Stomach smooth muscle (tissue), 2 donors: ENCODE data around the gene SOX5.

Source experiments
- H3K27ac ChIP-seq: one replicate; pipeline ENCODE4 v1.7.0; 2013; ENCODE audit warnings: mild to moderate bottlenecking, low read length, inconsistent platforms
- H3K27me3 ChIP-seq, 2 donors: one replicate each; pipeline ENCODE4 v1.7.0; 2013; ENCODE audit warnings: low read length in 2 of 2; ENCODE audit not compliant: insufficient read depth in 2 of 2, control insufficient read depth in 1 of 2
- H3K36me3 ChIP-seq, 2 donors: one replicate each; pipeline ENCODE4 v1.7.0; 2013; ENCODE audit warnings: low read length in 2 of 2; ENCODE audit not compliant: control insufficient read depth in 2 of 2, insufficient read depth in 2 of 2
- H3K4me1 ChIP-seq: one replicate; pipeline ENCODE4 v1.7.0; 2013; ENCODE audit warnings: low read length; ENCODE audit not compliant: control insufficient read depth, insufficient read depth
- H3K4me3 ChIP-seq, 2 donors: one replicate each; pipeline ENCODE4 v1.7.0; 2013; ENCODE audit warnings: low read length in 2 of 2
- H3K9ac ChIP-seq, 2 donors: one replicate each; pipeline ENCODE4 v1.7.0; 2013; ENCODE audit warnings: low read length in 2 of 2, mild to moderate bottlenecking in 1 of 2
- H3K9me3 ChIP-seq, 2 donors: one replicate each; pipeline ENCODE4 v1.7.0; 2013; ENCODE audit warnings: low read length in 2 of 2; ENCODE audit not compliant: control insufficient read depth in 2 of 2
- donor health status: healthy.
- donor health status: Pancreatic carcinoma.

Gene SOX5

DNA sequence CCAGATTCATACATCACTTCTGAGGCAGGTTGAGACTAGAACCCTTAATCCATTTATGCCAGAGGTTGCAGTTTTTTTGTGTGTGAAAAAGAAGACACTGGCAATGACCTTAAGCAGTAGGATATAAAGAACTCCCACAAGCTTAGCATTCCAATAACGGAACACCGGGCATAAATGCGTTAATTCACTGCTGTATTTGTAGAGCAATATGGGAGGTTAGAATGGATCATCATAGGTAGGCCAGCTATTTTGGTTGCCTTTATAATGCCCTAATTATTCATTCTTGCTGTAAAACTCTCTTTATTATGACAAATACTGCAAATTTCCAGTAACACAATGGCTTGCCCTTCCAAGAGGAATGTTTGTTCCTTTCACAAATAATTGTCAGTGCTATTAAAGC is 322.7 kb downstream of the SOX5 start:
- H3K27me3 ChIP-seq: no peaks in the 10 kb centered on the region
- no peak overlapping the region for H3K4me3 ChIP-seq
- H3K9me3 ChIP-seq: no peaks in the 10 kb centered on the region
- H3K27ac ChIP-seq: no peak overlapping the region
- no peaks in the 10 kb centered on the region for H3K4me1 ChIP-seq
- H3K9ac ChIP-seq: no peak overlapping the region
- H3K36me3 ChIP-seq: no peaks in the 10 kb centered on the region

DNA sequence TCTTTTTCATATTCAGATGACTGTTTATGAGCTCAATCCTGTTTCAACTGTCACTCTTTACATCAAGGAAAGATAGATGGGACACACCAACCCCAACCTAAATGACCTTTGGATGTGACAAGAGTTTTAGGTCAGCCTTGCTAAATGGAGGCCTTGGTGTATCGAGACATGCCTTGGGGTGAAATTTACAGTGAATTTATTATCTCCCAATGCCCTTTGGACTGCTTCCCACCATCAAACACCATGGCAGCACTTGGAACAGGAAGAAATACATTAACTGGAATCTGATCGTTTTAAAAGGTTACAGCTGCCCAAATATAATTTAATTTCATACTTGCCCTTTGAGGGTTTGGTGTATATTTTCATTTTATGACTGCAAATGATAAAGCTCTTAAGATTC is 327.6 kb downstream of the SOX5 start:
- H3K36me3 ChIP-seq: no peaks in the 10 kb centered on the region
- no peak overlapping the region for H3K9ac ChIP-seq
- no peaks in the 10 kb centered on the region for H3K27me3 ChIP-seq
- H3K9me3 ChIP-seq: no peaks in the 10 kb centered on the region
- no peak overlapping the region for H3K27ac ChIP-seq
- no peak overlapping the region for H3K4me3 ChIP-seq
- H3K4me1 ChIP-seq: no peaks in the 10 kb centered on the region

DNA sequence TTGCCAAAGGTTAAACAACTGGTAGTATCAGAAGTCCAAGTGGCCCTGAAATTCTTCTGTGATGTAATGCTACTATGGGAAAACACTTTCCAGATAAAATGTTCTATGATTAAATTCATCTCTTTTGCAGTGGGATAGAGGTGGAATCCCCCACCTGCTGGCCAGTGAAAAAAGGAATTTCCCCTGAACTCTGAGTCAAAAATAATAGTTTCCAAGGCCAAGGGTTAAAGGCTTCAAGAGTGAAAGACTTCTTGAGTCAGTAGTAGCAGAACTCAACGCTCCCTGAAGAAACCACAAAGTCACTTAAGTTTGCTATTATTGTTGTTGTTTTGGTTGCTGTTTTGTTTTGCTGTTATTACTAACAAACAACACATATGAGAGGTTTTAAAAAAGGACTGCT is 330.8 kb downstream of the SOX5 start:
- no peak overlapping the region for H3K9ac ChIP-seq

DNA sequence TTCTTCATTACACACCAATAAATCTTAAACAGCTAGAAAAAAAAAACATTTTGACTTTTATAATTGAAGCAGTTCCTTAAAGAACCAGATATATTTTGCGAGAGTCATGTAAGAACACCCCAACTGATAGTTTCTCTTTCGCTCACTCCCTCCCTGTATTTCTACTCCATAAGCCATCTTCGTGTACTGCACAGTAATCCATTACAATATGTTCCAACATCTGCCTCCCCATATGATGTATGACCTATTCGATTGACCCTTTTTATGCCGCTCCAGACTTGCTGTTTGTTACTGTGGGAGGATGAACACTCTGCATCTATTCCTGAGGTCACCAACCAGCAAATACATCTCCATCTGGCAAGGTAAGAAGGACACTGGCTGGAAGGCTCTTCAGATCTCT is 331.7 kb downstream of the SOX5 start:
- H3K36me3 ChIP-seq: no peaks in the 10 kb centered on the region
- H3K4me1 ChIP-seq: no peaks in the 10 kb centered on the region

More for the DNA sequence above, 330.8 kb downstream of the SOX5 start:
- Histone ChIP-seq H3K4me3 (no peak overlapping the region), H3K4me1 (no peaks in the 10 kb centered on the region), H3K9me3 (no peaks in the 10 kb centered on the region), H3K27me3 (no peaks in the 10 kb centered on the region), H3K27ac (no peak overlapping the region), H3K36me3 (no peaks in the 10 kb centered on the region)

DNA sequence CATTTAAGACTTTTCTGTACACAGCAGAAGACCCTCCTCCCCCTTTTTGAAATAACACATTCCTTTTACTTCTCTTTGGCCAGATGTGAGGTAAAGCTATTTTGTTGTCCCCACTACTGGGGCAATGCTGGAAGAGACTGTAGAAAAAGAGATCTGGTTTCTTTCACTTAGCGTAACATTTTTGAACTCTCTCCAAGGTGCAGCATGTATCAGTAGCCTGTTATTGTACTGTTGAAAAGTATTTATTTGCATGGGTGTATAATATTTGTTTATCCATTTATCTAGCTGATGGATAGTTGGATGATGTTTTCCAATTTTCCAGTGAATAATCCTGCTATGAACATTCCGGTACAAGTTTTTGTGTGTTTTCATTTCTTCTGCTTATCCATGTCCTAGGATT is 335.2 kb downstream of the SOX5 start:
- no peaks in the 10 kb centered on the region for H3K27me3 ChIP-seq
- no peak overlapping the region for H3K4me3 ChIP-seq
- H3K9ac ChIP-seq: no peak overlapping the region
- no peaks in the 10 kb centered on the region for H3K9me3 ChIP-seq
- H3K36me3 ChIP-seq: no peaks in the 10 kb centered on the region
- no peaks in the 10 kb centered on the region for H3K4me1 ChIP-seq
- H3K27ac ChIP-seq: no peak overlapping the region

More for the DNA sequence above, 331.7 kb downstream of the SOX5 start:
- H3K27ac ChIP-seq: no peak overlapping the region
- no peaks in the 10 kb centered on the region for H3K9me3 ChIP-seq
- no peak overlapping the region for H3K9ac ChIP-seq
- no peaks in the 10 kb centered on the region for H3K27me3 ChIP-seq
- H3K4me3 ChIP-seq: no peak overlapping the region

DNA sequence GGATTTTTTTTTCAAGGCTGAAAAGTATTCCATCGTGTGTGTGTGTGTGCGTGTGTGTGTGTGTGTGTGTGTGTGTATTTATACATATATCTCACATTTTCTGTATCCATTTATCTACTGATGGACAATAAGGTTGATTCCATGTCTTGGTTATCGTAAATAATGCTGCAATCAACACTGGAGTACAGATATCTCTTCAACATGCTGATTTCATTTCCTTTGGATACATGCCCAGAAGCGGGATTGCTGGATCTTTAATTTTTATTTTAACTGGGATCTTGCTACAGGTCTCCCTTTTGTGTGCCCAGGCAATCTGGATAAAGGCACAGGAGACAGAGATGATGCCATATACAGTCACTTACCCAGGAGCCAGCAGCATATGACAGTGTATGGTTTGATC is 338.1 kb downstream of the SOX5 start:
- Histone ChIP-seq H3K36me3 (no peaks in the 10 kb centered on the region), H3K9ac (no peak overlapping the region), H3K27me3 (no peaks in the 10 kb centered on the region), H3K4me3 (no peak overlapping the region), H3K4me1 (no peaks in the 10 kb centered on the region), H3K27ac (no peak overlapping the region), H3K9me3 (no peaks in the 10 kb centered on the region)

DNA sequence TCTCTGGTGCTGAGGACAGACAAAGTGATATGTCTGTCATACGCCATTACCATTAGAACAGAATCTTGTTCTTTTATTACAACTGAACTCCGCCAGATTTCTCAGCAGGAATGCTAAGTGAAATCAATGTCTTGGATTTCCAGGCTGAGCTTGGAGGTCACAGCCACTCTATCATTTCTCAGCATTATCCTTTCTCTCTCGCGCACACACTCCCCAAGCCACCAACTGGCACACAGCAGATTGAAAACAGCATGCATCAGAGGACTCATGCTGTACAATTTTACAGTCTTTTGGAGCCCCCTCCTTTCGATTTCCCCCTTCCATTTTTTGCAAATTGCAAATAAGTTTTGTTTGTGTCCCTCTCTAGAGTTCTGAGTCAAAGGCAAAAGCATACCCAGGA is 348.6 kb downstream of the SOX5 start:
- Histone ChIP-seq H3K27me3 (no peaks in the 10 kb centered on the region), H3K27ac (no peak overlapping the region), H3K36me3 (no peaks in the 10 kb centered on the region), H3K9ac (no peak overlapping the region), H3K4me3 (no peak overlapping the region), H3K9me3 (peaks cover 4 to 6% of the 10 kb centered on the region in 2 donors), H3K4me1 (no peaks in the 10 kb centered on the region)

DNA sequence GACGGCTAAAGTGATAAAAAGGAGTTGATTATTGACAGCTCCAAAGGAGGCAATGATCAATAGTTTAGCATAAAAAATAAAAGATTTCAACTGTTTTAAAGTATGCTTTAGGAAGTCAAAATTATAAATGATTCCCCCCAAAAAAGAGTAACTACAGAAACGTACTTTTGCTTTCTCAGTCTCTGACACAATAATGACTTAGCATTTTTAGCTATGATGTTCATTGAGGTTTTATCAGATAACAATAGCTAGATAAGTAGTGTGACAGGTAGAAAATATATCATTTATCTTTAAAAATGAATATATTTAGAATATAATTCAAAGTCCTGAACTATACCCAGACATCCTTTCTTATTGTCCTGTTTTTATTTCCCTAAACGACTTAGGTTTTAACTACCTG is 352.9 kb downstream of the SOX5 start:
- Histone ChIP-seq H3K27ac (no peak overlapping the region), H3K9me3 (peaks cover 4 to 6% of the 10 kb centered on the region in 2 donors), H3K27me3 (no peaks in the 10 kb centered on the region), H3K4me1 (no peaks in the 10 kb centered on the region), H3K9ac (no peak overlapping the region), H3K36me3 (no peaks in the 10 kb centered on the region), H3K4me3 (no peak overlapping the region)

DNA sequence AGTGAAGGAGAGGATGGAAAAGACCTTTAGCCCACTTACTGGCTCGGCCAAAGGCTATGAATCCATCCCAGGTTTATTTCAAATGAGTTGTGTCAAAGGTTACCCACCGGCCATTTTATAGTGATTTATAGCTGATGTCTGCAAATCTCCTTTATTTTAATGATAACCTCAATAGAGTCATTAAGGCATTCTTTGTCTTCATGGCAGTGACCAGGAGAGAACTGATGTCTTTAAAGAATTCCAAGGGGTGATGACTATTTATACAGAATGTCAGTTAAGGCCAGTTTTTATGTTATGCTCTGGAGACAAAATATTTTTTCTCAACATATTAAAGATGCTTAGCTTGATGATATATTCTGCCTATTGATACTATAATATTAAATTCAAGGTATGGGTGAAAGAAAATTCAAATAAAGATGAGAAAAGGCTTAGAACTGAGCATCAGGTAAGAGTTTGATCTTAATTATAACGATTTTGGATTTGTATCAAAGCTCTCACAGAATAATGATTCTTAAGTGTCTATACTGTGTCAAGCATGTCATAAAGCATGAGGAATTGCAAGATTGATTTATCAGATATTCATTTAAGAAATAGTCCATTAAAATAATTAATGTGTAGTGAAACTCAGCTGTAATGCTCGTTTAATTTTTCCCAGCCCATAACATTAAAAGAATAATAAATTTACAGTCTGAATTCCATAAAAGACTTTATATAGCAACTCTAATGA is 361.5 kb downstream of the SOX5 start:
- Histone ChIP-seq H3K27me3 (no peaks in the 10 kb centered on the region), H3K27ac (no peak overlapping the region), H3K4me1 (no peaks in the 10 kb centered on the region), H3K4me3 (no peak overlapping the region), H3K9ac (no peak overlapping the region), H3K9me3 (no peaks in the 10 kb centered on the region), H3K36me3 (no peaks in the 10 kb centered on the region)

DNA sequence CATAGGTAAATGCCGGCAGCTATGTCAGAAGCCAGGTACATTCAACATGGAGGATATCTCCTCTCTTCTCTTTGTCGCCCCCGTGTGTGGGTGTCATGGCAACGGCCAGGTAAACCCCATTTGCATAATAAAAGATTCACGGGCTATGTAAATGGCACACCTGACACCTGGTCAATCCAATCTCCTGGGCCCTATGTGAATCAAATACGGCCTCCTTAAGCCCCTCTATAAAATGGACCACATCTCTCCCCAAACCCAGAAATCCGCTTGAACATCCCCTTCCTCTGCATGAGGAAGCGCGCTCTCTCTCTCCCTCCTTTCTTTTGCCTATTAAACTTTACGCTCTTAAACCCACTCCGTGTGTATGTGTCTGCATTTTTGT is 363.7 kb downstream of the SOX5 start:
- no peaks in the 10 kb centered on the region for H3K9me3 ChIP-seq
- no peak overlapping the region for H3K4me3 ChIP-seq
- no peaks in the 10 kb centered on the region for H3K36me3 ChIP-seq
- no peaks in the 10 kb centered on the region for H3K4me1 ChIP-seq
- no peak overlapping the region for H3K9ac ChIP-seq
- no peaks in the 10 kb centered on the region for H3K27me3 ChIP-seq
- no peak overlapping the region for H3K27ac ChIP-seq

DNA sequence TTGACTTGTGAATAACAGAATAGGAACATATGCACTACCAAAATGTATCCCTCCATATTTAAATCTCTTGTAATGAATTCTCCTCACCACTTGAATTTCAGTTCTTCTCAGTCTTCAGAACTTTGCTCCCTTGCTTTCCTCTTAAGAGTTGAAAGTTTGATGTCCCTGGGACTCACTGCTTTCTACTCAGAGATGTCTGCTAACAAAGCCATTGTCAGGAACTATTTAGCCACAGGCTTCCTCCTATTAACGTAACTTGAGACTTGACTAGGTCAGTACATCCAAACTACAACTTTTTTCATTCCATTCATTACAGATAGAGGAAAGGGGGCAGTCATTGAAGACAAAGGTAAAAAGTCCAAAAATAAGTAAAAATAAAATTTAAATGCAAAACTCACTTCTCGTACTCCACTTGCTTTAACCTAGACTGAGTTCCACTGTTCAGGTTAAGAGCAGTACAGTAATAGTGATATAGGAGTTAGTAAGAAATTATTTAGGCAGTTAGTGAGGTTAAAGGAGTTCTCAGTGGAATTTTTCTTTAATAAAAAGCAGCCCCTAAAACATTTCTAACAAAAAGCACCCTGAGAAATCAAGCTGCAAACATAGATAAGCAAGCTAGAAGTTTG is 364.2 kb downstream of the SOX5 start:
- Histone ChIP-seq H3K36me3 (no peaks in the 10 kb centered on the region), H3K27ac (no peak overlapping the region), H3K4me3 (no peak overlapping the region), H3K27me3 (no peaks in the 10 kb centered on the region), H3K9me3 (no peaks in the 10 kb centered on the region), H3K4me1 (no peaks in the 10 kb centered on the region), H3K9ac (no peak overlapping the region)
